NCI-H526 (cell line): ENCODE data around the gene MICALL2.

ENCODE experiments used
- DNase-seq, 2 experiments: peaks; one replicate each; lab custom pipeline; 2025; lab: John Stamatoyannopoulos, UW

The MICALL2 gene

GRCh38 chr7:1393421-1393820 lies 65.8 kb downstream of the MICALL2 start:
- no peak for DNase-seq

GRCh38 chr7:1392556-1392955 lies 66.7 kb downstream of the MICALL2 start:
- no peak for DNase-seq

GRCh38 chr7:1391449-1391848 lies 67.8 kb downstream of the MICALL2 start:
- DNase-seq: no peak

- DNase-seq: no peak
Measured at GRCh38 chr7:1388703-1389335, 70.5 kb downstream of the MICALL2 start.

GRCh38 chr7:1388021-1388702 lies 71.1 kb downstream of the MICALL2 start:
- DNase-seq: no peak

GRCh38 chr7:1387261-1387660 lies 72.0 kb downstream of the MICALL2 start:
- DNase-seq: no peak

GRCh38 chr7:1386623-1387220 lies 72.5 kb downstream of the MICALL2 start:
- peak; percentile 5 to 69 for DNase-seq

GRCh38 chr7:1385809-1386622 lies 73.3 kb downstream of the MICALL2 start:
- DNase-seq: no peak

- no peak for DNase-seq
Measured at GRCh38 chr7:1385086-1385808, 74.0 kb downstream of the MICALL2 start.
